HG03135 (cell line): Measurements from ENCODE around the gene GBX2.

ENCODE experiments used
- ATAC-seq: cut with Tn5 transposase; IDR thresholded peaks from one replicate; pipeline ENCODE4 v1.9.1; 2021; ENCODE audit warnings: mild to moderate bottlenecking, moderate library complexity; ENCODE audit not compliant: unreplicated experiment

The GBX2 gene

GRCh38 chr2:236168110-236169080, at the start of gene GBX2:
TSS of gene GBX2 (minus strand) at chr2:236168386. CDS start at chr2:236167971, 415 bp downstream.
- ATAC-seq, result no peak

GRCh38 chr2:236217926-236218325, 49.7 kb upstream of the GBX2 start:
- ATAC-seq, result no peak

- no peak for ATAC-seq
Measured at GRCh38 chr2:236216711-236217110, 48.5 kb upstream of the GBX2 start.

GRCh38 chr2:236215761-236216333, 47.7 kb upstream of the GBX2 start:
- ATAC-seq, result no peak

- no peak for ATAC-seq
Measured at GRCh38 chr2:236215196-236215595, 47.0 kb upstream of the GBX2 start.

- ATAC-seq, result no peak
Measured at GRCh38 chr2:236214376-236214995, 46.3 kb upstream of the GBX2 start.

GRCh38 chr2:236211296-236211695, 43.1 kb upstream of the GBX2 start:
- no peak for ATAC-seq

- ATAC-seq, result no peak
Measured at GRCh38 chr2:236210536-236210935, 42.4 kb upstream of the GBX2 start.

GRCh38 chr2:236209996-236210395, 41.8 kb upstream of the GBX2 start:
- ATAC-seq, result no peak

GRCh38 chr2:236209535-236209934, 41.3 kb upstream of the GBX2 start:
- ATAC-seq, result no peak

GRCh38 chr2:236208019-236208926, 40.1 kb upstream of the GBX2 start:
- no peak for ATAC-seq

GRCh38 chr2:236207472-236207871, 39.3 kb upstream of the GBX2 start:
- no peak for ATAC-seq

GRCh38 chr2:236205867-236206645, 37.9 kb upstream of the GBX2 start:
- no peak for ATAC-seq

- ATAC-seq, result no peak
Measured at GRCh38 chr2:236204953-236205352, 36.8 kb upstream of the GBX2 start.

- no peak for ATAC-seq
Measured at GRCh38 chr2:236200378-236200777, 32.2 kb upstream of the GBX2 start.

- ATAC-seq, result no peak
Measured at GRCh38 chr2:236196366-236196765, 28.2 kb upstream of the GBX2 start.

- ATAC-seq, result no peak
Measured at GRCh38 chr2:236195726-236196125, 27.5 kb upstream of the GBX2 start.

- ATAC-seq, result no peak
Measured at GRCh38 chr2:236194786-236195185, 26.6 kb upstream of the GBX2 start.

- no peak for ATAC-seq
Measured at GRCh38 chr2:236193026-236193425, 24.8 kb upstream of the GBX2 start.

- ATAC-seq, result no peak
Measured at GRCh38 chr2:236190674-236191073, 22.5 kb upstream of the GBX2 start.
